K562 (cell line): ENCODE results near the gene BTNL8. TPM values are rescaled to one million over a fixed set of nuclear protein-coding genes. Genes with fewer than 3 reads are reported as not detected.

Source experiments
- ATAC-seq: fragments of 200-7000 bp; cut with Tn5 transposase; 3 replicates; pipeline ENCODE4 v1.9.1; 2020; ENCODE audit warnings: moderate library complexity
- BruUV-seq: library from RNA; stranded (reverse); fragments of 400-500 nt; replicated peaks from 2 replicates; lab custom pipeline; 2021; lab: Mats Ljungman, UMichigan
- CTCF ChIA-PET: fragments of 300-600 bp; formaldehyde crosslinking; extraction: SDS; loops from one replicate; lab custom pipeline; 2021; ENCODE audit warnings: low intra/inter-chr PET ratio; lab: Yijun Ruan, JAX
- POLR2A ChIA-PET: fragments of 300-600, 350-650 bp; sonication (Branson Sonifier 250); formaldehyde crosslinking; extraction: SDS; loops from one replicate; lab custom pipeline; 2021; ENCODE audit warnings: antibody characterized with exemption, inconsistent platforms; lab: Yijun Ruan, JAX
- DNase-seq, 4 experiments: peaks; one replicate each; pipeline versions ENCODE4 v3.0.0 to v3.0.0-alpha.2; 2011 to 2018; ENCODE audit warnings: low spot score in 3 of 4, mixed read lengths in 3 of 4; ENCODE audit errors: extremely low read depth in 1 of 4
- FAIRE-seq: peaks from 2 replicates; lab custom pipeline; 2011; peaks lifted over from hg19 to GRCh38; lab: Jason Lieb, UNC
- H2AFZ ChIP-seq: 2 replicates; pipeline ENCODE4 v1.6.0; 2011; ENCODE audit warnings: low read depth, low read length, control low read depth, inconsistent platforms
- H3K27ac ChIP-seq: fragments of 200-600 bp; 3 replicates; pipeline ENCODE4 v1.8.0; 2011; ENCODE audit warnings: low read depth, mild to moderate bottlenecking, control low read depth, inconsistent platforms, low read length, moderate library complexity, mixed read lengths; ENCODE audit errors: extremely low read depth
- H3K27me3 ChIP-seq, 2 experiments: fragments of 300-600 bp in 1 of 2; 2 replicates in 1 of 2; 3 replicates in 1 of 2; pipeline versions ENCODE4 v1.6.0 to v1.8.0; 2011; ENCODE audit warnings: inconsistent platforms in 2 of 2, low read length in 2 of 2, mild to moderate bottlenecking in 1 of 2, mixed read lengths in 1 of 2, moderate library complexity in 1 of 2; ENCODE audit not compliant: control insufficient read depth in 2 of 2, insufficient read depth in 2 of 2
- H3K36me3 ChIP-seq: fragments of 300-600 bp; 3 replicates; pipeline ENCODE4 v1.8.0; 2011; ENCODE audit warnings: mild to moderate bottlenecking, low read length, inconsistent platforms; ENCODE audit not compliant: control insufficient read depth, insufficient read depth
- H3K4me1 ChIP-seq, 2 experiments: fragments of 200-600 bp in 1 of 2; replicated peaks in 1 of 2; 2 replicates in 1 of 2; 3 replicates in 1 of 2; pipeline versions ENCODE4 v1.5.1 to v1.8.0; 2011; ENCODE audit warnings: inconsistent platforms in 2 of 2, low read length in 2 of 2, mild to moderate bottlenecking in 1 of 2, mixed read lengths in 1 of 2, moderate library complexity in 1 of 2; ENCODE audit not compliant: control insufficient read depth in 2 of 2, insufficient read depth in 2 of 2
- H3K4me2 ChIP-seq: 2 replicates; pipeline ENCODE4 v1.6.1; 2011; ENCODE audit warnings: low read length, control low read depth, inconsistent platforms, mixed read lengths; ENCODE audit not compliant: insufficient read depth
- H3K4me3 ChIP-seq: fragments of 200-600 bp; sonication (generic), shearing (Covaris generic); 2 replicates; pipeline ENCODE4 v1.5.1; 2016; ENCODE audit warnings: control low read depth, inconsistent platforms
- H3K79me2 ChIP-seq: fragments of 200-600 bp; 3 replicates; pipeline ENCODE4 v1.8.0; 2011; ENCODE audit warnings: low read length, inconsistent platforms; ENCODE audit not compliant: control insufficient read depth, insufficient read depth
- H3K9ac ChIP-seq, 2 experiments: 2 replicates each; pipeline versions ENCODE4 v1.6.0 to v1.6.1; 2011; ENCODE audit warnings: low read depth in 2 of 2, low read length in 2 of 2, control low read depth in 1 of 2, inconsistent platforms in 1 of 2, mild to moderate bottlenecking in 1 of 2, mixed read lengths in 1 of 2; ENCODE audit not compliant: insufficient read depth in 1 of 2
- H3K9me1 ChIP-seq: one replicate; pipeline ENCODE4 v1.6.0; 2011; ENCODE audit warnings: inconsistent platforms, mild to moderate bottlenecking, low read length, moderate library complexity; ENCODE audit not compliant: control insufficient read depth, insufficient read depth
- H3K9me3 ChIP-seq: replicated peaks from 2 replicates; pipeline ENCODE4 v1.5.1; 2011; ENCODE audit warnings: low read depth, low read length, inconsistent platforms; ENCODE audit not compliant: control insufficient read depth, insufficient read depth
- H4K20me1 ChIP-seq: replicated peaks from 2 replicates; pipeline ENCODE4 v1.6.1; 2011; ENCODE audit warnings: low read length, inconsistent platforms, mixed read lengths; ENCODE audit not compliant: control insufficient read depth, insufficient read depth
- DDX20 ChIP-seq: fragments of 450-650 bp; IDR thresholded peaks from 2 replicates; pipeline ENCODE4 v1.6.1; 2016; ENCODE audit warnings: missing genetic modification characterization, low read depth, mild to moderate bottlenecking, missing compliant biosample characterization, moderate library complexity
- EP400 ChIP-seq: fragments of 450-650 bp; IDR thresholded peaks from 2 replicates; pipeline ENCODE4 v1.6.1; 2017; ENCODE audit warnings: antibody characterized with exemption, mild to moderate bottlenecking, moderate library complexity
- FOXM1 ChIP-seq, 2 experiments: fragments of 450-650 bp in 1 of 2; sonication (generic) in 1 of 2; formaldehyde crosslinking in 1 of 2; IDR thresholded peaks; 2 replicates each; pipeline versions ENCODE4 v1.6.1 to v1.9.0; 2017 to 2022; ENCODE audit warnings: low read depth in 2 of 2, mild to moderate bottlenecking in 2 of 2, missing genetic modification reagents in 1 of 2, moderate library complexity in 1 of 2
- GATA2 ChIP-seq: sonication (generic); formaldehyde crosslinking; IDR thresholded peaks from 2 replicates; pipeline ENCODE4 v1.4.0; 2020; ENCODE audit warnings: mild to moderate bottlenecking, missing genetic modification reagents
- KLF16 ChIP-seq: IDR thresholded peaks from 2 replicates; pipeline ENCODE4 v1.6.1; 2016; ENCODE audit warnings: antibody characterized with exemption
- NR2C1 ChIP-seq, 2 experiments: fragments of 450-650 bp; IDR thresholded peaks; 2 replicates each; pipeline ENCODE4 v1.6.1; 2017; ENCODE audit warnings: mild to moderate bottlenecking in 2 of 2, antibody characterized with exemption in 1 of 2, inconsistent platforms in 1 of 2, missing compliant biosample characterization in 1 of 2, missing genetic modification characterization in 1 of 2
- PHTF2 ChIP-seq: fragments of 250-450 bp; sonication (Bioruptor Pico); IDR thresholded peaks from 2 replicates; pipeline ENCODE4 v1.5.0; 2021; ENCODE audit warnings: mild to moderate bottlenecking
- ZNF436 ChIP-seq: fragments of 250-450, 450-650 bp; sonication (Bioruptor Pico); formaldehyde crosslinking; IDR thresholded peaks from 2 replicates; pipeline ENCODE4 v1.7.0; 2020; ENCODE audit warnings: mild to moderate bottlenecking
- WGBS: fragments of 100-300 bp; shearing (Covaris generic); methylation state at CpG from one replicate; pipeline ENCODE4 v1.1.6; 2016; ENCODE audit warnings: low coverage, mixed read lengths; ENCODE audit not compliant: insufficient coverage; ENCODE audit errors: missing lambda C conversion rate; 5-methylcytosine and 5-hydroxymethylcytosine counted together
- in situ Hi-C: fragments of 300-500 bp; cut with MboI; formaldehyde crosslinking; loops from 4 replicates; pipeline ENCODE4 v1.15.0; 2018; ENCODE audit warnings: inconsistent platforms, mixed read lengths
- intact Hi-C: fragments of 100-400 bp; cut with micrococcal nuclease; formaldehyde crosslinking; loops from 2 replicates; pipeline ENCODE4 v1.14.2; 2022
- polyA plus RNA-seq, 8 experiments: library from polyadenylated mRNA; depleted of rRNA in 4 of 8; stranded (reverse) in 5 of 8; unstranded in 3 of 8; fragments of >200 nt; fragmentation: Nextera tagmentation in 2 of 8; fragmentation: Illumina TruSeq in 1 of 8; extraction: Ambion mirVana in 2 of 8; extraction: Trizol in 1 of 8; gene quantifications; 2 replicates each; pipeline versions ENCODE4 v1.2.1 to v1.2.3, GENCODE V29; 2011 to 2014; ENCODE audit warnings: inconsistent platforms in 1 of 8, missing spikeins in 1 of 8
- total RNA-seq, 7 experiments: library from RNA; depleted of rRNA in 6 of 7; stranded (reverse); fragments of >200 nt in 6 of 7; fragmentation: Illumina TruSeq in 2 of 7; extraction: Trizol in 2 of 7; gene quantifications; 2 replicates each; pipeline versions ENCODE4 v1.2.1 to v1.2.3, GENCODE V29; 2011 to 2021; ENCODE audit warnings: low replicate concordance in 1 of 7
- TF ChIP-seq, protein P1 (sequence below): fragments of 250-450 bp; sonication (Bioruptor Pico); IDR thresholded peaks from 2 replicates; pipeline ENCODE4 v1.9.0; 2021; ENCODE audit warnings: mild to moderate bottlenecking, inconsistent platforms
- TF ChIP-seq, protein P2 (sequence below): sonication (generic); formaldehyde crosslinking; IDR thresholded peaks from 2 replicates; pipeline ENCODE4 v1.8.0; 2022; ENCODE audit warnings: mild to moderate bottlenecking, missing genetic modification reagents
- TF ChIP-seq, protein P3 (sequence below): sonication (generic); formaldehyde crosslinking; IDR thresholded peaks from 2 replicates; pipeline ENCODE4 v1.8.0; 2023; ENCODE audit warnings: mild to moderate bottlenecking, missing genetic modification reagents
- TF ChIP-seq, protein P4 (sequence below), 3 experiments: fragments of 200-800 bp in 1 of 3; sonication (Bioruptor generic) in 1 of 3; sonication (generic) in 1 of 3; formaldehyde crosslinking in 1 of 3; IDR thresholded peaks; 2 replicates each; pipeline versions ENCODE4 v1.6.1 to v1.8.0; 2016 to 2022; ENCODE audit warnings: mild to moderate bottlenecking in 2 of 3, missing compliant biosample characterization in 2 of 3, missing genetic modification characterization in 2 of 3, missing genetic modification reagents in 1 of 3

The BTNL8 gene
- total and polyA plus RNA-seq, 9 of the 15 experiments (the other 6 are each of a cell fraction or from before 2014, with no cell fraction given), result 0.04 to 0.18 (median 0.07) TPM; not detected in 6

DNA sequence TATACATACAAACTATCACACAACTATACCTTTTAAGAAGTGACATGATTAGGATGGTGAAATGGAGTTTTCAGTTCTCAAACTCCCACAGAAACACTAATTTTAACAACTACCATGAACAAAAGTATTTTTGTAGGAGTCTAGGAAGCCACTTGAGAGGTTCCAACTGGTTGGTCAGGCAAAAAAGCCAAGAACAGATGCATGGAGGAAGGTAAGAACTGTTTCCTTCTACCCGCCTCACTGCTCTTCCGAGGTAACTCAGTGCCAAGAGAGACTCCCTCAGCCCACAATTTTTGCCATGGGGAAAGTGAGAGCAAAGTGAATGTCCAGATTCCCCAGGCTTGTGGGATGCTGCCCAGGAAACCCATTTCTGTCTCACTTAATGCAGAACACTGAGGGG, 15.7 kb downstream of the BTNL8 start (continued):
- no peak for TF ChIP-seq NR2C1 (IDR thresholded peaks at IDR 0.05)
- no peak for TF ChIP-seq NR2C1 (tag; IDR thresholded peaks at IDR 0.05)
- TF ChIP-seq FOXM1 (IDR thresholded peaks at IDR 0.05; ENCODE audit: low read depth), result no peak
- TF ChIP-seq FOXM1 (CRISPR knock-in tag; IDR thresholded peaks at IDR 0.05; ENCODE audit: low read depth), result no peak
- TF ChIP-seq, protein P1, sequence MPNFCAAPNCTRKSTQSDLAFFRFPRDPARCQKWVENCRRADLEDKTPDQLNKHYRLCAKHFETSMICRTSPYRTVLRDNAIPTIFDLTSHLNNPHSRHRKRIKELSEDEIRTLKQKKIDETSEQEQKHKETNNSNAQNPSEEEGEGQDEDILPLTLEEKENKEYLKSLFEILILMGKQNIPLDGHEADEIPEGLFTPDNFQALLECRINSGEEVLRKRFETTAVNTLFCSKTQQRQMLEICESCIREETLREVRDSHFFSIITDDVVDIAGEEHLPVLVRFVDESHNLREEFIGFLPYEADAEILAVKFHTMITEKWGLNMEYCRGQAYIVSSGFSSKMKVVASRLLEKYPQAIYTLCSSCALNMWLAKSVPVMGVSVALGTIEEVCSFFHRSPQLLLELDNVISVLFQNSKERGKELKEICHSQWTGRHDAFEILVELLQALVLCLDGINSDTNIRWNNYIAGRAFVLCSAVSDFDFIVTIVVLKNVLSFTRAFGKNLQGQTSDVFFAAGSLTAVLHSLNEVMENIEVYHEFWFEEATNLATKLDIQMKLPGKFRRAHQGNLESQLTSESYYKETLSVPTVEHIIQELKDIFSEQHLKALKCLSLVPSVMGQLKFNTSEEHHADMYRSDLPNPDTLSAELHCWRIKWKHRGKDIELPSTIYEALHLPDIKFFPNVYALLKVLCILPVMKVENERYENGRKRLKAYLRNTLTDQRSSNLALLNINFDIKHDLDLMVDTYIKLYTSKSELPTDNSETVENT (CRISPR knock-in tag), result no peak
- no peak for TF ChIP-seq ZNF436 (CRISPR knock-in tag)

DNA sequence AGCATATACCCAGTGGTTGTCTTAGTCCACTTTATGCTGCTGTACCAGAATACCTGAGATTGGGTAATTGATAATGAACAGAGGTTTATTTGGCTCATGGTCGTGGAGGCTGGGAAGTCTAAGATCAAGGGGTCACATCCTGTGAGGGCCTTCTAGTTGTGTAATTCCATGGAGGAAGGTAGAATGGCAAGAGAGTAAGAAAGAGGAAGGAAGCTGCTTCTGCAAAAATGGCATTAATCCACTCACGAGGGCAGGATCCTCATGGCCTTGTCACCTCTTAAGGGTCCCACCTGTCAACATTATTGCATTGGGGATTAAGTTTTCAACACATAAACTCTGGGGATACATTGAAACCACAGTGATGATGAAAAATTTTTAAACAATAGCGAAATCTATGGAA, 17.0 kb downstream of the BTNL8 start:
- ChIA-PET CTCF (no interaction called here), POLR2A (interaction anchor here (0.8 kb wide), 1 partner anchor 8 kb away, joined by 3 read pairs; no protein-coding TSS in a partner anchor)
- Histone ChIP-seq H4K20me1 (no peaks in the 10 kb centered on the region), H3K4me2 (no peak overlapping the region), H3K79me2 (no peaks in the 10 kb centered on the region), H3K27me3 (no peaks in the 10 kb centered on the region), H3K9ac (no peak overlapping the region), H3K36me3 (no peaks in the 10 kb centered on the region), H3K27ac (no peak overlapping the region), H3K4me1 (peaks cover 0 to 3% of the 10 kb centered on the region in 2 experiments; a peak in 1 of 5 replicates), H3K9me3 (no peaks in the 10 kb centered on the region; the same call in 1 of the 2 replicates), H2AFZ (no peak overlapping the region), H3K4me3 (no peak overlapping the region), H3K9me1 (no peaks in the 10 kb centered on the region)
- intact Hi-C loops (no loop called here), in situ Hi-C loops (no loop called here)
- no peak for FAIRE-seq
- DNase-seq, result no peak
- ATAC-seq, result no peak
- 25% methylated on average over 3 of the region's 3 CpGs for WGBS
- BruUV-seq, result no TSS peak
- TF ChIP-seq DDX20 (tag), result no peak
- TF ChIP-seq, protein P2, sequence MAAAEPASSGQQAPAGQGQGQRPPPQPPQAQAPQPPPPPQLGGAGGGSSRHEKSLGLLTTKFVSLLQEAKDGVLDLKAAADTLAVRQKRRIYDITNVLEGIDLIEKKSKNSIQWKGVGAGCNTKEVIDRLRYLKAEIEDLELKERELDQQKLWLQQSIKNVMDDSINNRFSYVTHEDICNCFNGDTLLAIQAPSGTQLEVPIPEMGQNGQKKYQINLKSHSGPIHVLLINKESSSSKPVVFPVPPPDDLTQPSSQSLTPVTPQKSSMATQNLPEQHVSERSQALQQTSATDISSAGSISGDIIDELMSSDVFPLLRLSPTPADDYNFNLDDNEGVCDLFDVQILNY (CRISPR knock-in tag), result no peak
- TF ChIP-seq, protein P3, sequence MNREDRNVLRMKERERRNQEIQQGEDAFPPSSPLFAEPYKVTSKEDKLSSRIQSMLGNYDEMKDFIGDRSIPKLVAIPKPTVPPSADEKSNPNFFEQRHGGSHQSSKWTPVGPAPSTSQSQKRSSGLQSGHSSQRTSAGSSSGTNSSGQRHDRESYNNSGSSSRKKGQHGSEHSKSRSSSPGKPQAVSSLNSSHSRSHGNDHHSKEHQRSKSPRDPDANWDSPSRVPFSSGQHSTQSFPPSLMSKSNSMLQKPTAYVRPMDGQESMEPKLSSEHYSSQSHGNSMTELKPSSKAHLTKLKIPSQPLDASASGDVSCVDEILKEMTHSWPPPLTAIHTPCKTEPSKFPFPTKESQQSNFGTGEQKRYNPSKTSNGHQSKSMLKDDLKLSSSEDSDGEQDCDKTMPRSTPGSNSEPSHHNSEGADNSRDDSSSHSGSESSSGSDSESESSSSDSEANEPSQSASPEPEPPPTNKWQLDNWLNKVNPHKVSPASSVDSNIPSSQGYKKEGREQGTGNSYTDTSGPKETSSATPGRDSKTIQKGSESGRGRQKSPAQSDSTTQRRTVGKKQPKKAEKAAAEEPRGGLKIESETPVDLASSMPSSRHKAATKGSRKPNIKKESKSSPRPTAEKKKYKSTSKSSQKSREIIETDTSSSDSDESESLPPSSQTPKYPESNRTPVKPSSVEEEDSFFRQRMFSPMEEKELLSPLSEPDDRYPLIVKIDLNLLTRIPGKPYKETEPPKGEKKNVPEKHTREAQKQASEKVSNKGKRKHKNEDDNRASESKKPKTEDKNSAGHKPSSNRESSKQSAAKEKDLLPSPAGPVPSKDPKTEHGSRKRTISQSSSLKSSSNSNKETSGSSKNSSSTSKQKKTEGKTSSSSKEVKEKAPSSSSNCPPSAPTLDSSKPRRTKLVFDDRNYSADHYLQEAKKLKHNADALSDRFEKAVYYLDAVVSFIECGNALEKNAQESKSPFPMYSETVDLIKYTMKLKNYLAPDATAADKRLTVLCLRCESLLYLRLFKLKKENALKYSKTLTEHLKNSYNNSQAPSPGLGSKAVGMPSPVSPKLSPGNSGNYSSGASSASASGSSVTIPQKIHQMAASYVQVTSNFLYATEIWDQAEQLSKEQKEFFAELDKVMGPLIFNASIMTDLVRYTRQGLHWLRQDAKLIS (CRISPR knock-in tag), result no peak
- TF ChIP-seq, protein P4, sequence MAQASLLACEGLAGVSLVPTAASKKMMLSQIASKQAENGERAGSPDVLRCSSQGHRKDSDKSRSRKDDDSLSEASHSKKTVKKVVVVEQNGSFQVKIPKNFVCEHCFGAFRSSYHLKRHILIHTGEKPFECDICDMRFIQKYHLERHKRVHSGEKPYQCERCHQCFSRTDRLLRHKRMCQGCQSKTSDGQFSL (CRISPR knock-in tag; IDR thresholded peaks at IDR 0.05), result no peak
- TF ChIP-seq, protein P4 (tag; IDR thresholded peaks at IDR 0.05), result no peak
- TF ChIP-seq KLF16, result no peak
- no peak for TF ChIP-seq EP400
- no peak for TF ChIP-seq PHTF2 (CRISPR knock-in tag)
- no peak for TF ChIP-seq GATA2 (CRISPR knock-in tag)
